ENCODE measurements around the gene ASB14. TPM values are rescaled to one million over a fixed set of nuclear protein-coding genes. Genes with fewer than 3 reads are reported as not detected.
"Not testable (repeated sequence)": the region's sequence is repeated elsewhere in the genome, so short reads cannot be mapped to it uniquely, and the experiment has no call there.

The ASB14 gene
- total RNA-seq (not detected), total RNA-seq (0 to 0.35 reads per million in 2 donors)

DNA sequence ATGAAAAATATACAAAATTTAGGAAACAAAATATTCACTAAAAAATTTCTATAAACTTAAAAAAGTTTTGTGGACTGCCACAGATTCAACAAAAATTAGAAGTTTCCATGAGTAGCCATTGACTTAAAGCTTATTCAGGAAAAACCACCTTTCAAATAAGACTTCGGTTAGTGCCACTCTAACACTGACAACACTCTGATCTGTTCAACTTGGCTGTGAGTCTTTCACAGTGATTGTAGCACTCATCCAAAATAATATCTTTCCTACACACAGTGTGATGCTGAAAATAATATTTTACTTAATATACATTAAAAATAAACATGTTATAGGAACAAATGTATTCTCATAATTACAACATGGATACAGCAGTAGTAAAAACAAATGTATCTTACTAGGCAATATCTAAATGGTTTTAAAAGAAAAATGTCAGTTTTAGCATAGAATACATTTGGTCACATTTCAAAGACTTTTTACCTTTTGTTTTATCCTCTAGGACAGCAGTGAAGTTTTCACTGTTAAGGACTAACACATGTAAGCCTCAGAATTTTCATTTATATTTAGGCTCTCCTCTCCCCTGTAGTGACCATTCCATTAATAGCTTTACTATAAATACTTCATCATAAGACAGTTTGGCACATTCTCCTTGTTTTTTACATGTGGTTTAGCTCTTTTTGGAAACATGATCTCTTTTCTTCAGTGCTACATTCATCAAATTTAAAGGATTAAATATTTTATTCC lies at the start of gene ASB14:
TSS of gene ASB14 (minus strand) at position 527 of the 738 bp plus-strand sequence. CDS start 652 bp downstream, outside the sequence.
- no peak for ATAC-seq
- no peak for DNase-seq
- Mint-ChIP-seq H3K36me3 (ENCODE audit: low read depth) (peaks cover 2% of the 10 kb centered on the region), H3K27me3 (peaks cover 30% of the 10 kb centered on the region), H3K4me1 (no peaks in the 10 kb centered on the region), H3K27ac (no peak within 1 kb of the TSS), H3K4me3 (no peak within 1 kb of the TSS)
- peaks cover 3% of the 10 kb centered on the region for H3K9me3 ChIP-seq (ENCODE audit: control insufficient read depth, low read length, poor library complexity, severe bottlenecking)

DNA sequence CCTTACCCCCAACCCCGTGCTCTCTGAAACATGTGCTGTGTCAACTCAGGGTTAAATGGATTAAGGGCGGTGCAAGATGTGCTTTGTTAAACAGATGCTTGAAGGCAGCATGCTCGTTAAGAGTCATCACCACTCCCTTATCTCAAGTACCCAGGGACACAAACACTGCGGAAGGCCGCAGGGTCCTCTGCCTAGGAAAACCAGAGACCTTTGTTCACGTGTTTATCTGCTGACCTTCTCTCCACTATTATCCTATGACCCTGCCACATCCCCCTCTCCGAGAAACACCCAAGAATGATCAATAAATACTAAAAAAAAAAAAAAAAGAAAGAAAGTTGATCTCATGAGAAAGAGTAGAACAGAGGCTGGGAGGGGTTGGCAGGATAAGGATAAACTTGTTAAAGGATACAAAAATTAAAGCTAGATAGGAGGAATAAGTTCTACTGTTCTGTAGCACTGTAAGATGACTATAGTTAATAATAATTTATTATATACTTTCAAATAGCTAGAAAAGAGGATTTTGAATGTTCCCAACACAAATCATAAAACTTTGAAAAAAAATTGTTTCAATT lies 46.7 kb upstream of the ASB14 start:
- DNase-seq; H3K4me3 Mint-ChIP-seq; H3K9me3 ChIP-seq (ENCODE audit: control insufficient read depth, low read length, poor library complexity, severe bottlenecking); ATAC-seq; H3K4me1 Mint-ChIP-seq; H3K36me3 Mint-ChIP-seq (ENCODE audit: low read depth); H3K27ac Mint-ChIP-seq: not testable (repeated sequence)
- peaks cover 21% of the 10 kb centered on the region for H3K27me3 Mint-ChIP-seq

DNA sequence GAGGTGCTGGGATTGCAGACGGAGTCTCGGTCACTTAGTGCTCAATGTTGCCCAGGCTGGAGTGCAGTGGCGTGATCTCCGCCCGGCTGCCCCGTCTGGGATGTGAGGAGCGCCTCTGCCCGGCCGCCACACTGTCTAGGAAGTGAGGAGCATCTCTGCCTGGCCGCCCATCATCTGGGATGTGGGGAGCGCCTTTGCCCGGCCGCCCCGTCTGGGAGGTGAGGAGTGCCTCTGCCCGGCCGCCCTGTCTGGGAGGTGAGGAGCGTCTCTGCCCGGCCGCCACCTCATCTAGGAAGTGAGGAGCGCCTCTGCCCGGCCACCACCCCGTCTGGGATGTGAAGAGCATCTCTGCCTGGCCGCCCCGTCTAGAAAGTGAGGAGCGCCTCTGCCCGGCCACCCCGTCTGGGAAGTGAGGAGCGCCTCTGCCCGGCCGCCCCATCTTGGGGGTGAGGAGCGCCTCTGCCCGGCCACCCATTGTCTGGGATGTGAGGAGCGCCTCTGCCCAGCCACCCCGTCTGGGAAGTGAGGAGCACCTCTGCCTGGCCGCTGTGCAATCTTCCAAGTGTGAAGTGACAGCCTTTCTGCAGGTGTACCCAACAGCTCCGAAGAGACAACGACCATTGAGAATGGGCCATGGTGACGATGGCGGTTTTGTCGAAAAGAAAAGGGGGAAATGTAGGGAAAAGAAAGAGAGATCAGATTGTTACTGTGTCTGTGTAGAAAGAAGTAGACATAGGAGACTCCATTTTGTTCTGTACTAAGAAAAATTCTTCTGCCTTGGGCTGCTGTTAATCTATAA lies 46.0 kb upstream of the ASB14 start:
- not testable (repeated sequence) for DNase-seq; ATAC-seq; H3K27ac Mint-ChIP-seq; H3K36me3 Mint-ChIP-seq (ENCODE audit: low read depth); H3K9me3 ChIP-seq (ENCODE audit: control insufficient read depth, low read length, poor library complexity, severe bottlenecking); H3K4me1 Mint-ChIP-seq; H3K4me3 Mint-ChIP-seq
- peaks cover 21% of the 10 kb centered on the region for H3K27me3 Mint-ChIP-seq

DNA sequence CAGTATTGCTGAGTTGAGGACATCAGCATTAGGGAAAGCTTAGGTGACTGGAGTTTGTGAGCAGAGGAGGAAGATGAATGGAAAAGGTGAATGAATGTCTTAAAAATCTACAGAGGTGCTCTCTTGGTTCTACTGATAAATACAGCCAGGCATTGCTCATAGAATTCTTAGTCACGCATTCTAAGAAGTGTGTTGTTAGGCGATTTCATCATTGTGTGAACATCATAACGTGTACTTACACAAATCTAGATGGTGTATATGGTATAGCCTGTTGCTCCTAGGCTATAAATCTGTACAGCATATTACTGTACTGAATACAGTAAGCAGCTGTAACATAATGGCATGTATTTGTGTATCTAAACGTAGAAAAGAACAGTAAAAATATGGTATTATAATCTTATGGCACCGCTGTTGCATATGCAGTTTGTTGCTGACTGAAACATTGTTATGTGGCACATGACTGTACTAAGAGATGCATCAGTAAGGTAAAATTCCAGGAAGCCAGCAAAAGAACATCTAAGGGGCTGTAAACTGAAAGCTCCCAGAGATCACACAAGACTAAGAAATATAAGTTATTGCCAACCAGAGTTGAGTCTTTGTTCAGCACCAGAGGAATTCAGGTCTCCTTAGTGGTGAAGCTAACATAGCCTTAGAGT lies 42.9 kb upstream of the ASB14 start:
- no peak overlapping the region for H3K4me3 Mint-ChIP-seq
- H3K27ac Mint-ChIP-seq, result no peak overlapping the region
- ATAC-seq (no peak), DNase-seq (no peak)
- peaks cover 29% of the 10 kb centered on the region for H3K27me3 Mint-ChIP-seq
- H3K9me3 ChIP-seq (ENCODE audit: control insufficient read depth, low read length, poor library complexity, severe bottlenecking), result no peaks in the 10 kb centered on the region
- H3K4me1 Mint-ChIP-seq, result peaks cover 6% of the 10 kb centered on the region
- H3K36me3 Mint-ChIP-seq (ENCODE audit: low read depth), result no peaks in the 10 kb centered on the region

DNA sequence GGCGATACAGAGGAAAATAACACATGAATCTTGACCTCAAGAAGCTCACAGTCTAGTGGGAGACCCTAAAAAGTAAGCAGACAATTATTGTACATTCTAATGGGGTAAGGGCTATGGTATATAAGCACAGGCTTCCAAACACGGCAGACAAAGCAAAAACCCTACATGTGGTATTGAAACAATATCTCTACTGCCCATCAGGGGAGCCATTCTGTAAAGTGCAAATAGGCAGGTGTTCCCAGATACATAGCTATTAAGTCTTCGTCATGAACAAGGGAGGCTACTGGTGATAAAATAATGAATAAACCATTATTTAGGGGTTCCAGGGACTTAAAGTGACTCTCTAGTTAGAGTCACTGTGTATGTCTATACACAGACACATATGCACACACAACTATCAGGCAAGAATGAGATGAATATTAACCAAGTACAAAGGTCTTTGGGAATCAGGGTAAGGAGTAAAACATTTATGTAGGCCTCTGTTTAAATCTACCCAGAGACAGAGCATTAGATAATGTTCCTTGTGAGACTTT lies 38.7 kb upstream of the ASB14 start:
- Mint-ChIP-seq H3K4me3 (no peak overlapping the region), H3K27me3 (peaks cover 29% of the 10 kb centered on the region), H3K4me1 (peaks cover 6% of the 10 kb centered on the region), H3K27ac (no peak overlapping the region), H3K36me3 (ENCODE audit: low read depth) (no peaks in the 10 kb centered on the region)
- DNase-seq (no peak), ATAC-seq (no peak)
- H3K9me3 ChIP-seq (ENCODE audit: control insufficient read depth, low read length, poor library complexity, severe bottlenecking), result no peaks in the 10 kb centered on the region

DNA sequence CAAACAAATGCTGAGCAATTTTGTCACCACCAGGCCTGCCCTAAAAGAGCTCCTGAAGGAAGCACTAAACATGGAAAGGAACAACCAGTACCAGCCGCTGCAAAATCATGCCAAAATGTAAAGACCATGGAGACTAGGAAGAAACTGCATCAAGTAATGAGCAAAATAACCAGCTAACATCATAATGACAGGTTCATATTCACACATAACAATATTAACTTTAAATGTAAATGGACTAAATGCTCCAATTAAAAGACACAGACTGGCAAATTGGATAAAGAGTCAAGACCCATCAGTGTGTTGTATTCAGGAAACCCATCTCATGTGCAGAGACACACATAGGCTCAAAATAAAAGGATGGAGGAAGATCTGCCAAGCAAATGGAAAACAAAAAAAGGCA lies 34.0 kb upstream of the ASB14 start:
- not testable (repeated sequence) for H3K36me3 Mint-ChIP-seq (ENCODE audit: low read depth); H3K4me3 Mint-ChIP-seq; DNase-seq; ATAC-seq; H3K27ac Mint-ChIP-seq; H3K9me3 ChIP-seq (ENCODE audit: control insufficient read depth, low read length, poor library complexity, severe bottlenecking); H3K4me1 Mint-ChIP-seq
- H3K27me3 Mint-ChIP-seq, result peaks cover 13% of the 10 kb centered on the region

DNA sequence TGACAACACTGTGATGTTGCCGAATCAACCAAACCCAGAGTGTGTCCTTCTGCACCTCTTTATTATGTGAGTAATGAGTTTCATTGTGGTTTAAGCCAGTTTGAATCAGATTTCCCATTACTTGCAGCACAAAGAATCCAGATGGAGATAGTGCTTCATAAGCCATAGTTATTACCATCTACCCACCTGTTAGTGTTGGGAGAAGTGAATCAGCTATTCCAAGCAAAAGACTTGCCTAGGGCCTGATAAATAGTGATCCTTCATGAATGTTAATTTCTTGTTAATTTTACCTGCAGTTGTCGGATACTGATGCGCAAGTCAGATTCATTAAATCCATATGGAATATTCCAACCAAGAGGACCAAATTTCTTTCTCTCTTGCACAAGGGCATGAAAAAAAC lies 21.7 kb upstream of the ASB14 start:
- H3K9me3 ChIP-seq (ENCODE audit: control insufficient read depth, low read length, poor library complexity, severe bottlenecking), result no peaks in the 10 kb centered on the region
- no peak overlapping the region for H3K4me3 Mint-ChIP-seq
- ATAC-seq, result no peak
- DNase-seq, result no peak
- H3K27ac Mint-ChIP-seq, result no peak overlapping the region
- no peaks in the 10 kb centered on the region for H3K4me1 Mint-ChIP-seq
- H3K36me3 Mint-ChIP-seq (ENCODE audit: low read depth), result no peaks in the 10 kb centered on the region
- H3K27me3 Mint-ChIP-seq, result peaks cover 30% of the 10 kb centered on the region

DNA sequence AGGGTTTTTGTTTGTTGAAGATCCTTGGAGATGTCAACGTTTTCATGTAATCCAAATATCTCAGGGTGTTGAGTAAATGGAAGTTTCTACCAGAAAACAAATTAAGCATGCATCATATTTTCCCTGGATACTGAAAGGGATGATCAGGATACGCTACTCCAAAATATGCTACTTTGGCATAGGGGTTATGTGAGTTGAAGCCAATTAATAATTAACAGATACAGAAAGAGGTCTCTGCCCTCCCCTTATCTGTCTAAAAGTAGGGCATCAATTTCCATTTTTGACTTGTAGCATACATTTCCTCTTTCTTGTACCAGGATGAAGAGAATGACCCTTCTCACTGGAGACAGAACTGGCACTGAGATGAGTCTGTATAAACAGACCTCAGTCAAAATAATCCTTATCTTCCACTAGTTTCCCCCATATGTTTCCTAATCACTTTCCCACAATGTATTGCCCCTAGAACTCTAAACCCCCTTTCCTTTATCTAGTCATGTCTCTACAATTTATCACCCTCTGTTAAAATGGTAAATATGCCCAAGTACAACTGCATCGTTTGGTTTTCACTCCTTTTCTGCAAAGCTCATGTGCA lies 17.4 kb upstream of the ASB14 start:
- Mint-ChIP-seq H3K27ac (no peak overlapping the region), H3K4me1 (no peaks in the 10 kb centered on the region), H3K27me3 (peaks cover 4% of the 10 kb centered on the region), H3K4me3 (no peak overlapping the region), H3K36me3 (ENCODE audit: low read depth) (no peaks in the 10 kb centered on the region)
- H3K9me3 ChIP-seq (ENCODE audit: control insufficient read depth, low read length, poor library complexity, severe bottlenecking), result no peaks in the 10 kb centered on the region
- DNase-seq, result no peak
- no peak for ATAC-seq

DNA sequence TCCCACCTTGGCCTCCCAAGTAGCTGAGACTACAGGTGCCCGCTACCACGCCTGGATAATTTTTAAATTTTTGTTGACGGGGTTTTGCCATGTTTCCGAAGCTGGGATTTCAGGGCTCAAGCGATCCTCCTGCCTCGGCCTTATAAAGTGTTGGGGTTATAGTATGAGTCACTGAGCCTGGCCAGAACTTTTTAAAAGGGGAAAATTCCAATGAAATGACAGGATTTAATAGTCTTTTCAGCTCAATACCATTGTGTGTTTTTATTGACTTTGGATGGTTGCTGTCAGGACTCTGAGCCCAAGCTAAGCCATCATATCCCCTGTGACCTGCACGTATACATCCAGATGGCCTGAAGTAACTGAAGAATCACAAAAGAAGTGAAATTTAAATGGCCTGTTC lies 11.0 kb upstream of the ASB14 start:
- ATAC-seq; H3K36me3 Mint-ChIP-seq (ENCODE audit: low read depth); H3K4me3 Mint-ChIP-seq; DNase-seq; H3K27ac Mint-ChIP-seq; H3K9me3 ChIP-seq (ENCODE audit: control insufficient read depth, low read length, poor library complexity, severe bottlenecking); H3K4me1 Mint-ChIP-seq: not testable (repeated sequence)
- H3K27me3 Mint-ChIP-seq, result peaks cover 22% of the 10 kb centered on the region

DNA sequence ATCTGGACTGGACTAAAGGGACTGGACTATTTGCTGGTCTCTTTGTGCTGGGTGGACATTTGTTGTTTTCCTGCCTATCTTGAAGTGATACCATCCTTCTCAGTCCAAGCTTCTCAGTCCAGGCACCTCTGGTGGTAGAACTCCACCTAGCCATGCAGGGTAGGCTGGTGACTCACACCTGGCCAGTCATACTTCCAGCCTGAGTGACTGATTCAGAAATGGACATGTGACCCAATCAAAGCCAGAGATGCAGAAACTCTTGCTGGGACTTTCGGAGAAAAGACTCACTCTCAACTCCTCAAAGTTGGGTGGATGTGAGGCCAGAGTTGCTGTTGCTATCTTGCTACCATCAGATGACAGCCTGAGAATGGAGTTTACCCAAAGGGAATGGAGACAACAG lies 5.6 kb upstream of the ASB14 start:
- ATAC-seq, result no peak
- H3K9me3 ChIP-seq (ENCODE audit: control insufficient read depth, low read length, poor library complexity, severe bottlenecking), result peaks cover 3% of the 10 kb centered on the region
- no peaks in the 10 kb centered on the region for H3K4me1 Mint-ChIP-seq
- DNase-seq, result no peak
- no peak overlapping the region for H3K27ac Mint-ChIP-seq
- no peak overlapping the region for H3K4me3 Mint-ChIP-seq
- peaks cover 2% of the 10 kb centered on the region for H3K36me3 Mint-ChIP-seq (ENCODE audit: low read depth)
- H3K27me3 Mint-ChIP-seq, result peaks cover 48% of the 10 kb centered on the region

DNA sequence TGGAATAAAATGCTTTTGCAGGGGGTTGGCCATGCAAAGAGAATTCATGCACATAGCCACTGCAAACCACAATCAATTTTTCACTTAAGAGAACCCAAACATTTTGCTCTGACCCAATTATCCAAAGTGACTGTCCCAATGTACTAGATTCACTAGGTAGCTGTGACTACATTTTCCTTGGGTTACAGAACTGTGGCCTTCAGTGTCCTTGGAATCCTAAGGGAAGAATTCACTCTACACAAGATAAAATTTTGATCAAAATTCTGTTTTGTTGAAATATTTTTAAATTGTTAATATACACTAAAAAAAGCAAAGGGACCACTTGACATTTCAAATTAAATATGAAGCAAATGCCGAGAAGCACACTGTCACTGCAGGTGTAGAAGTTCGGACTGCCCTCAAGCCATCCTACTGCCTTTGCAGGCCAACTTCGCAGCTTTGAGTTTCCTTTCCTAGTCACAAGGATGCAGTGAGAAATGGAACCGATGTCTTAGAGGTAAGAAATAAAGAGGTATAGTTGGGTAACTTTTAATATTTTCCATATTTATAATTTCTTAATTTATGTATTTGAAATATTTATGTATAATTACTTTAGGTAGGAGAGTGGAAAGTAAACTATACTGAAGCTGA lies 527 bp upstream of the ASB14 start:
- no peak for DNase-seq
- no peak overlapping the region for H3K4me3 Mint-ChIP-seq

DNA sequence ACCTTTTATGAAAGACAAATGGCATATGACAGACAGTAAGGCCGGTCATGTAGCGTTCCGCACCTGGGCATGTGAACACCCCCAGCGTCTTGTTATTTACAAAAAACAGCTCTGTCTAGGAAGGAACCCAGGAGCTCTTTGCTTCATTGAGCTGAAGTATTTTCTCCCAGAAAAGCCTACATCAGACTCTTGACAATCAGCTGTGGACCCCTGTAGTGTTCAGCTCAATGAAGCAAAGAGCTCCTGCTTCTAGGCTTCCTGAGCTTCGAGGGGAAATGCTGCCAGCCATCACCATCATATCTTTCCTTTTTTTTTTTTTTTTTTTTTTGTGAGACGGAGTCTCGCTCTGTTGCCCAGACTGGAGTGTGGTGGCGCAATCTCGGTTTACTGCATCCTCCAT lies 4.1 kb downstream of the ASB14 start:
- DNase-seq (no peak), ATAC-seq (no peak)
- Mint-ChIP-seq H3K27ac (no peak overlapping the region), H3K4me1 (no peaks in the 10 kb centered on the region), H3K4me3 (no peak overlapping the region), H3K36me3 (ENCODE audit: low read depth) (no peaks in the 10 kb centered on the region), H3K27me3 (peaks cover 14% of the 10 kb centered on the region)
- no peaks in the 10 kb centered on the region for H3K9me3 ChIP-seq (ENCODE audit: control insufficient read depth, low read length, poor library complexity, severe bottlenecking)

More for the DNA sequence above, 527 bp upstream of the ASB14 start:
- Mint-ChIP-seq H3K36me3 (ENCODE audit: low read depth) (peaks cover 2% of the 10 kb centered on the region), H3K4me1 (no peaks in the 10 kb centered on the region), H3K27me3 (peaks cover 37% of the 10 kb centered on the region), H3K27ac (no peak overlapping the region)
- H3K9me3 ChIP-seq (ENCODE audit: control insufficient read depth, low read length, poor library complexity, severe bottlenecking), result peaks cover 3% of the 10 kb centered on the region
- ATAC-seq, result no peak
